ENCODE results near the gene TBX20.
A peak's percentile ranks its signal among the peaks of the same experiment; 100 is the strongest.
"Not testable (repeated sequence)": the region's sequence is repeated elsewhere in the genome, so short reads cannot be mapped to it uniquely, and the experiment has no call there.

The TBX20 gene

DNA sequence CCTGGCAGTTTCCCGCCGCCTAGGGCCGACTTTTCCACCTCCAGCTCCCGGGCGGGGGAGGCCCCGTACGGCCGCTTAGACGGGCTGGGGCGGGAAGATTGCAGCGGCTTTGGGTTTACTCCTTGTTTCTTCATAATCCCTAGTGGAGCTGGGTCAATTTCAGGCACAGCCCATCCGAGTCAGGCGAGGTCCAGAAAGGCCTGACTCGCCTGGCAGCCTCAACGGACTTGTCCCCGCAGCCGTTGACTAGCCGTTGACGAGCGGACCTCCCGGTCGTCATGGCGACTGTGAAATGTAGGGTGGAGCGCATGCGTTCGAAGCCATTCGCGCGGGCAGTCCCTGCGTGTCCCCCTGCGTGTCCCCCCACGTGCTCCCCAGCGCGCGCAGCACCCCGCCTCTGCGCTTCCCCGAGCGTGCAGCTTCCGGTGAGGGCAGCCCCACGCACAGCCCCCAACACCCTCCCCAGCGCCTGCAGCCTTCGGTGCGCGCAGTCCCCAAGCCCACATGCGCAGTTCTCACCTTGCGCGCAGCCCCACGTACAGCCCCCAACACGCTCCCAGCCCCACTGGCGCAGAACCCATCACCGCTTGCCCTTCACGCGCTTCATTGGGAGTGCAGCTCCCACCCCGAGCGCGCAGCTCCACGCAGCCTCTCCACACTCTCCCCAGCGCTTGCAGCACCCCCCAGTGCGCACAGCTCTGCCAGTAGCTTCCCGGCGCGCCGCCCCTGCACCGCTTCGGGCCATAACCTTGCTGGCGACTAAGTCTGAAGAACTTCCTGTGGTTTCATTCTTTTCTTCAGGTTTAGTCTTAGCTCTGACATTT is 67.8 kb downstream of the TBX20 start:
- TF ChIP-seq, protein P1, sequence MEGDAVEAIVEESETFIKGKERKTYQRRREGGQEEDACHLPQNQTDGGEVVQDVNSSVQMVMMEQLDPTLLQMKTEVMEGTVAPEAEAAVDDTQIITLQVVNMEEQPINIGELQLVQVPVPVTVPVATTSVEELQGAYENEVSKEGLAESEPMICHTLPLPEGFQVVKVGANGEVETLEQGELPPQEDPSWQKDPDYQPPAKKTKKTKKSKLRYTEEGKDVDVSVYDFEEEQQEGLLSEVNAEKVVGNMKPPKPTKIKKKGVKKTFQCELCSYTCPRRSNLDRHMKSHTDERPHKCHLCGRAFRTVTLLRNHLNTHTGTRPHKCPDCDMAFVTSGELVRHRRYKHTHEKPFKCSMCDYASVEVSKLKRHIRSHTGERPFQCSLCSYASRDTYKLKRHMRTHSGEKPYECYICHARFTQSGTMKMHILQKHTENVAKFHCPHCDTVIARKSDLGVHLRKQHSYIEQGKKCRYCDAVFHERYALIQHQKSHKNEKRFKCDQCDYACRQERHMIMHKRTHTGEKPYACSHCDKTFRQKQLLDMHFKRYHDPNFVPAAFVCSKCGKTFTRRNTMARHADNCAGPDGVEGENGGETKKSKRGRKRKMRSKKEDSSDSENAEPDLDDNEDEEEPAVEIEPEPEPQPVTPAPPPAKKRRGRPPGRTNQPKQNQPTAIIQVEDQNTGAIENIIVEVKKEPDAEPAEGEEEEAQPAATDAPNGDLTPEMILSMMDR (IDR thresholded peaks at IDR 0.05; ENCODE audit: insufficient read depth, low read depth, low read length, missing control alignments), result no peak
- peak overlapping the region; percentile 11 for H3K4me3 ChIP-seq (ENCODE audit: low read length)
- DNase-seq (ENCODE audit: low read depth), result peak; percentile 14

DNA sequence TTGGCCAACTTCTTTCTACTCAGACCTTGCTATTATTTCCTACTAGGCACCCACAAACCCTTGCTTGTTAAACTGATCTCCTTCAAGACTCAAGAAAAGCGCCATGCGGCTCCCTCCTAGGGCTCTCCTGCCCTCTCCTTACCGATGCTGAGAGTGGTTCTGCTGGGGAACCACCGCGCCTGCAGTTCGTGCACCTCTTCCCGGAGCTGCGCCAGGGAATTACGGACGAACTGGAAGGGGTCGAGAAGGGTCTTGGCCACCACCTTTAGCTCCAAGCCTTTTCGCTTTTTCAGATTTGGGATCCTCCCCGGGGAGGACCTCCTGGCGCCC is 68.4 kb downstream of the TBX20 start:
- not testable (repeated sequence) for DNase-seq (ENCODE audit: low read depth); H3K4me3 ChIP-seq (ENCODE audit: low read length)

DNA sequence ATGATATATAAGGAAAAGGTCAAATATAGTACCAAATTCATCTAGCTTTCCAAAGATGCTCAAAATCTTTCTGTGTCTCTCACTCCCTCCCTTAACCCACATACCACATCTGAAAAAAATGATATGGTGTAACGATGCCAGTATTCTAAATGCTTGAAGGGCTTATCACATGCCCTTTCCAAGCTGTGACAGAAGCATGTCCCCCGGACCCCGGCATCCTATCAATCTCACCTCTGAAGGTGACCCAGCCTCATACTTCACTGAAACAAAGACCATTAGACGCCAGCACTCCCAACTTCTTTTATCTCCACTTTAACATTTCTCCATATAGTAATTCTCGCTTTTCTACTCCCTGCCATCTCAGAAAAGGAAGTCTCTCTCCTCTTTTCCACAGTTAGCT is 68.9 kb downstream of the TBX20 start:
- not testable (repeated sequence) for DNase-seq (ENCODE audit: low read depth); H3K4me3 ChIP-seq (ENCODE audit: low read length)

DNA sequence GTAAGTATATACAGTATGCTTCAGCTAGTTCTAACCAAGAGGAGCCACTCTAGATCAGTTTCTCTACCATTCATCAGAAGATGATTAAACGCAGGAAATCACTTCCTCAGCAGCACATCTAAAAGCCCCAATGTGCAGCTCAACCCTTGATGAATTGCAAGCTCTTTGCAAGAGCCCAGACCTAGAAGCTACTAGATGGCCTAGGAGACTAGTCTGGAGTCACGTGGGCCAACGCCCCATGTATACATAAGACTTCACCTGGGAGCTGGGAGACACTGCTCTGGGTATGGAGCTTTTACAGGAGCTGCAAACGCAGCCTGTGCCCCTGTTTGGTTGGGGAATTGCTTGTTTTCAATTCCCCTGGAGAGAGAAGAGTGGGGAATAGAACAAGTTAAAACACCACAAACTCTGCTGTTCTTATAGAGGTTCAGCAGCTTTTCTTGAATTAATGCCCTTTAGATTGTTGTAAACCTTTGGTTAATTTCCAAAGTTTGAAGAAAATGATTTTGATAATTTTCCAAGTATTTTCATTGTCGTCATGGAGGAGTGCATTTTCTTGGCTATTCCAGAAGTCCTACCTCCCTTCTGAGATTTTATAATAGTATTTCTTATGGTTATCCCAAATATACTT is 69.9 kb downstream of the TBX20 start:
- not testable (repeated sequence) for DNase-seq (ENCODE audit: low read depth); H3K4me3 ChIP-seq (ENCODE audit: low read length)

DNA sequence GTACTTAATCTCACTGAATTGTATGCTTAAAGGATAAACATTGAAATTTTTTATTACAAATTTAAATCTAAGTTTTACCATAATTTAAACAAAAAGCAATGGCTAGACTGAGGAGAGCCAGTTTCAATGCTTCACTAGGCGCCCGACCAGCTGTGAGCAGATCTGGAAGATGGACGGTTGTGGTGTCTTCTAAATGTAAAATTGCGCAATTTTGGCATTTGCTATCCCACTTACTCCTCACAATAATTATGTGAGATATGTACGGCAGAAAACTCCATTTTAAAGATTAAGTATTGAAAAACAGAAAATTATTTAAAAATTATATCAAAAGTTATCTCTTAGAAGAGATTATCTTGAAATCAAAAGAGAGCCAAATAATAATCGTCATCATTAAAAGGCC is 73.2 kb downstream of the TBX20 start:
- H3K4me3 ChIP-seq (ENCODE audit: low read length); DNase-seq (ENCODE audit: low read depth): not testable (repeated sequence)

DNA sequence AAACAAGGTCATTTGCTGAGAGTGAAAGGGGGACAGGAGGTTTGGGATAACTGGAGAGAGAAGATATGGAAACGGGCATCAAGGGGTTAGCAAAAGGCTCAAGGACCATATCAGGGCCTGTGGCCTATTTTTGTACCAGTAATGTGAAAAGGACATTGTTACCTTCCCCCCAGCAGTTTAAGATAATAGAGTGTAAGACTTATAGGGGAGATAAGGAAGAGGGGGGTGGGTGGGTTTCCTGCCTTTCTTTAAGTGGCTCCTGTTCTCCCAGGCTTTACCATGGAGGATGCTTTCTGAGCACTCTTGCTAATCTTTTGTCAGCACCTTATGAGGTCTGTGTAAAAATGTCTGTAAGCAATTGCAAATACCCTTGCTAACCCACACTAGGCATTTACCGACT is 80.7 kb downstream of the TBX20 start:
- not testable (repeated sequence) for DNase-seq (ENCODE audit: low read depth); H3K4me3 ChIP-seq (ENCODE audit: low read length)

DNA sequence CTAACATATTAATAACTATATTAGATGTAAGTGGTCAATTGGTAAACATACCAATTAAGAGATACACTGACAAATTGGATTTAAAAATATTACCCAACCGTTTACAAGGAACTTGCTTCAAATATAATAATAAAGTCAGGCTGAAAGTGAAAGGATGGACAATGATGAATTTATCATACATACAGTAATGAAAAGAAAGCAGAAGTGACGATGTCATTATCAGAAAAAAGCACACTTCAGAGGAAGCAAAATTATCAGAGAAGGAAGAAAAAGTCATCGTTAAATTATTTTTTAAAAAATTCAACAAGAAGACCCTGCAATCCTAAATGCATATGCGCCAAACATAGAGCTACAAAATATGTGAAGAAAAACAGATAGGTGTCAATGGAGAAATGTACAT is 81.8 kb downstream of the TBX20 start:
- not testable (repeated sequence) for H3K4me3 ChIP-seq (ENCODE audit: low read length); DNase-seq (ENCODE audit: low read depth)

DNA sequence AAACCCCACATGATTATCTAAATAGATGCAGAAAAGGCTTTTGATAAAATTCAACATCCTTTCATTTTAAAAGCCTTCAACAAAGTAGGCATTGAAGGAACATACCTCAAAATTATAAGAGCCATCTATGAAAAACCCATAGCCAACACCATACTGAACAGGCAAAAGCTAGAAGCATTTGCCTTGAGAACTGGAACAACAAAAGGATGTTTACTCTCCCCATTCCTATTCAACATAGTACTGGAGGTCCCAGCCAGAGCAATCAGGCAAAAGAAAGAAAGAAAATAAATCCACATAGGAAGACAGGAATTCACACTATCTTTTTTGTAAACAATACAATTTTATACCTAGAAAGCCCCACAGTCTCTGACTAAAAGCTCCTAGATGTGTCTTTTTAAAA is 86.2 kb downstream of the TBX20 start:
- DNase-seq (ENCODE audit: low read depth); H3K4me3 ChIP-seq (ENCODE audit: low read length): not testable (repeated sequence)

DNA sequence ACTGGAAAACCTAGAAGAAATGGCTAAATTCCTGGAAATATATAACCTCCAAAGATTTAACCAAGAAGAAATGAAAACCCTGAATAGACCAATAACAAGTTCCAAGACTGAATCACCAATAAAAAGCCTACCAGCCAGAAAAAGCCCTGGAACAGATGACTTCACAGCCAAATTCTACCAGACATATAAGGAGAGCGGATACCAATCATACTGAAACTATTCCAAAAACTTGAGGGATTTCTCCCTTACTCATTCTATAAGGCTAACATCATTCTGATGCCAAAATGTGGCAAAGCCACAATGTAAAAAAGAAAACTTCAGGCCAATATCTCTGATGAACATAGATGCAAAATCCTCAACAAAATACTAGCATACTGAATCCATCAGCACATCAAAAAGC is 86.7 kb downstream of the TBX20 start:
- H3K4me3 ChIP-seq (ENCODE audit: low read length); DNase-seq (ENCODE audit: low read depth): not testable (repeated sequence)

DNA sequence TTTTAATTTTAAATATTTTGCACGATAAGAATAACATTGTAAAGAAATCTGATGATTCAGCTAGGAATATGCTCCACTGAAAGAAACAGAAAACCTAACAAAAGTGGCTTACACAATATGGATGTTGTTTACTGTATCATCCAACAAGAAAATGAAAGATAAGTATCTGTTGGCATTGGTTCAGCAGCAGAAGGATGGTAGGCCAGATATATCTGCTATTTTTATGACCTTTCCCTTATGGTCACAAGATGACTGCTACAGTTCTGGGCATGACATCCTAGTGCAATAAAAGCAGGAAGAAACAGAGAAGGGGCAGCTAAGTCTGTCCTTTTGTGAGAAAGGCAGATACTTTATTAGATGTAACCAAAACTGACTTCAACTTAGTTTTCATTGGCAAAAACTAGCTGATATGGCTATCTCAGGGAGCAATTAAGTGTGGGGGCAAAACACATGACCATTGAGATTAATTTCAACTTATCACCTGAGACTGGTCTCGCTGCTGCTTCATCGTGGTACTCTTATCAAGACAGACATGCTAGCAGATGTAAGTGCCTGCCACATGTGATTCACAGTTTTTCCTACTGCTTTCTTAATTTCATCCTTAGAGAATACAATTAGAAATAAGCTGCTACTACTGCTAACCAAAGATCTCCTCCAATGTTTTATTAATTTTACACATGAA is 92.7 kb downstream of the TBX20 start:
- H3K4me3 ChIP-seq (ENCODE audit: low read length); DNase-seq (ENCODE audit: low read depth): not testable (repeated sequence)

Data from epithelial cell of esophagus (primary cell).